GM12873 (cell line): ENCODE results near the gene S1PR3.

ENCODE experiments used
- CTCF ChIP-seq: IDR thresholded peaks from 2 replicates; pipeline ENCODE4 v1.5.1; 2012; ENCODE audit warnings: low read depth, mild to moderate bottlenecking, moderate library complexity, low read length, control low read depth; ENCODE audit not compliant: insufficient read depth; ENCODE audit errors: missing control alignments

S1PR3 gene

GRCh38 chr9:88998911-88999310, 7.6 kb downstream of the S1PR3 start:
- TF ChIP-seq CTCF = no peak

- no peak for TF ChIP-seq CTCF
Measured at GRCh38 chr9:89000371-89000781, 9.1 kb downstream of the S1PR3 start.

GRCh38 chr9:89000973-89001916, 10.0 kb downstream of the S1PR3 start:
- TF ChIP-seq CTCF = peak; percentile 70

- no peak for TF ChIP-seq CTCF
Measured at GRCh38 chr9:89001917-89002540, 10.8 kb downstream of the S1PR3 start.

GRCh38 chr9:89002987-89003386, 11.7 kb downstream of the S1PR3 start:
- TF ChIP-seq CTCF = no peak

GRCh38 chr9:89005323-89005722, 14.1 kb downstream of the S1PR3 start:
- no peak for TF ChIP-seq CTCF

GRCh38 chr9:89006267-89006666, 15.0 kb downstream of the S1PR3 start:
- TF ChIP-seq CTCF = no peak
